Measurements from ENCODE around the gene RAPGEF4.

Gene RAPGEF4

DNA sequence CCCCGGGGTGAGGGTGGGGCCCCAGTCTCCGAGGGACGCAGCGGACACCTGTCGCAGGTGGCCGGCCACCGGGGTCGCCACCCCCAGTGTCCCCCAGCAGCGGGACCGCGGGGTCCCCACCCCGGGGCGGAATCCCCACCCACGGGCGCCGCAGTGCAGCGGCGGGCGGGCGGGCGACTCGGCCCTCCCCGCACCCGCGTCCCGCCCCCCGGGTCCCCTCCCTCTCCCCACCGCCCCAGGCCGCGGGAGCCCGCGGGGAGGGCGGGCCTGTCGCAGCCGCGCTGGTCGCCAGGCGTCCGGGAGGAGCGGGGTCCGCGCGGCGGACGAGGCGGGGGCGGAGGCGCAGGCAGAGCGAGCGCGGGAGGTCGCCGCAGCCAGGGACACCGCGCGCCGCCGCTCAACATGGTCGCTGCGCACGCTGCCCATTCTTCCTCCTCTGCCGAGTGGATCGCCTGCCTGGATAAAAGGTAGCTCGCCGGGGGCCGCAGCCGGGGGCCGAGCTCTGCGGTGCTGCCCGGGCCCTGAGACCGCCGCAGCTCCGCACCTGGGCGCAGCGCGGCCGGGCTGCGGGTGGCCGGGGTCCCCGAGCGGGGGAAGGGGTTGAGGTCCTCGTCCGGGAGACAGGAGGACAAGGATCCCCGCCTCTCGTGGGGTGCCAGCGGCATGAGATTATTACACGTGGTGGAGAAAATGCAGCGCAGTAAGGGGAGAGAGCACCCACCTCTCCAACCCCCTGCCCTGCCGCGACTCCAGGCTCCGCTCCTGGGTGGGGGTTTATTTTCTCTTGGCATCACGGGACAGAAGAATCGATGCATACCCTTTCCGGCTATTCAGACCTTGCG, at the start of gene RAPGEF4:
RAPGEF4 (plus strand) TSS at position 264 of the 842 bp plus-strand sequence; CDS start at position 403, 139 bp downstream.
- DNase-seq (ENCODE audit: low spot score): no peak

GRCh38 chr2:172693037-172693436, 42.6 kb upstream of the RAPGEF4 start:
- DNase-seq (ENCODE audit: low spot score): no peak

GRCh38 chr2:172693529-172694455, 41.9 kb upstream of the RAPGEF4 start:
- no peak for DNase-seq (ENCODE audit: low spot score)

GRCh38 chr2:172697296-172697695, 38.3 kb upstream of the RAPGEF4 start:
- DNase-seq (ENCODE audit: low spot score): no peak

- DNase-seq (ENCODE audit: low spot score): no peak
Observed at GRCh38 chr2:172698041-172698863, 37.4 kb upstream of the RAPGEF4 start.

- DNase-seq (ENCODE audit: low spot score): no peak
Observed at GRCh38 chr2:172701250-172701649, 34.4 kb upstream of the RAPGEF4 start.

- DNase-seq (ENCODE audit: low spot score): no peak
Observed at GRCh38 chr2:172702451-172702850, 33.2 kb upstream of the RAPGEF4 start.

DNA sequence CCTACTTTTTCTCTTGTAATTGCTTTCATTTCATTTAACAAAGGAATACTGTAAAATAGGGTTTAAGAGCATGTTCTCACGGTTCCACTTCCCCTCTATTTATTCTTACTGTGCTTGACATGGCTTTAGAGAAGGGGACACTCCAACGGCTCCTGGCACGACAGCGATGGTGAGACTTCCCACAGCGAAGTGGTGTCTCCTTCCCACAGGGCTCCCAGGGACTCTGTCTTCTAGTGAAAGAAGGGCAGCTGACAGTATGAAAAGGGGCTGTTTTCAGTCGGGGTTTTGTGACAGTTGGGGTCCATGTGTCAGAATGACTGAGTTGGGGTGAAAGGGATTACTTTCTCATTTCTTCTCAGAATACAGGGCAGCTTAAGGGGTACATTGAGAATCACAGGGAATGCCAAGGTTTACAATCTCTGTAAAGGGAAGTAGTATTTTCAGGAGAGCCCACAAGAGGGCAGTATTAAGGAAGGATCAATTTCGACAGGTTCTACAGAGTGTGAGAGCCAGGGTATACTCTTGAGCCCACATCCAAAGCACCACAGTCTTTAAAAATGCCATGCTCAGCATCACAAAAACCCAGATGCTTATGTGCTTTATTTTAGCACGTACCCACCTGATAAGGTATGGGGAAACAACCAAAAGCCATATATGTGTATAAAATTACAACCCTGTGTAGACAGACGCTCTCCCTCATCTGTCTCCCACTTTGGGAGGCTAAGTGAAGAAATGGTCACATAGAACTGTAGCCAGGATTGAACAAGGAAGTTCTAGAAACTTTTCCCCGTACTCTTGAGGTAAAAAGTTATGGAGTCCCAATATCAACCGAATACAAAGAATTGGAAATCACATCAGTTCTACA, 31.3 kb upstream of the RAPGEF4 start:
- no peak for DNase-seq (ENCODE audit: low spot score)

- DNase-seq (ENCODE audit: low spot score): no peak
Observed at GRCh38 chr2:172705352-172705751, 30.3 kb upstream of the RAPGEF4 start.

- no peak for DNase-seq (ENCODE audit: low spot score)
Observed at GRCh38 chr2:172708247-172708646, 27.4 kb upstream of the RAPGEF4 start.

- DNase-seq (ENCODE audit: low spot score): no peak
Observed at GRCh38 chr2:172709566-172710291, 25.9 kb upstream of the RAPGEF4 start.

DNA sequence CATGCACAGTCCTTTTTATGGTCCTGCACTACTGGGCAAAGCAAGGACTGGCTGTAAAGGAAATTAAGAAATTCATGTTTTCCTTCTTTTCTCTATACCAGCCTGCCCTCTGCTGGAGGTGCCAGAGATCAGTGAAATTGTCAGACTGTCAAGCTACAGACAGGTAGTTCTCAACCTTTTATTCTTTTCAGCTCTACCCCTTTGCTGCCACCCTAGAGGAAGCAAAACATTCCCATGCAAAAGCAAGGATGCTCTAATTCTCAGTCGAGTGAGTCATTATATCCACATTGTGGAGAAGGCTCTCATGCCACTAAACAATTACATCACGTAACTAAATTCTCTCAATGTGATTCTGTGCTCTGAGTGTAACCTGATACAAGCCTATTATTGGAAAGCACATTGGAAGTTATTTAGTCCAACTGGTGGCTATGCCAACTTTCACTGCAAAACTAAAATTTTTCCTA, 25.0 kb upstream of the RAPGEF4 start:
- no peak for DNase-seq (ENCODE audit: low spot score)

- no peak for DNase-seq (ENCODE audit: low spot score)
Observed at GRCh38 chr2:172711110-172711509, 24.5 kb upstream of the RAPGEF4 start.

DNA sequence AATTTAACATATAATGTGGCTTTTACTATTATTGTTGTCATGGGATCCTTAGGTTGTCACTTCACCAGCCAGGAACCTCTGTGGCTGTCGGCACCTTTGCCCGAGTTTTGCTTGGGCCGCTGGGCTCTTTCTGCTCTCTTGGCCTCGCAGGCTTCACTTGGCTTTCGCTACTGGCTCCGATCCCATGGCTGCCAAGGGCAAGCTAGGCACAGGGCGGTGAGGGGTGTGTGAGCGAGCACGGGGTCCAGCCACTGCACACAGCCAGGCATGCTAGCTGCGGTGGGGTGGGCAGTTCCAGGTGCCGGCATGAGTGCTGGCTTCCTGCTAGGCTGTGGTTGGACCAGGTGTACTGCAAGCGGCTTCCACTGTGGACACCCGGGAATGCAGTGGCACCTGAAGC, 23.4 kb upstream of the RAPGEF4 start:
- no peak for DNase-seq (ENCODE audit: low spot score)

GRCh38 chr2:172713365-172713875, 22.2 kb upstream of the RAPGEF4 start:
- no peak for DNase-seq (ENCODE audit: low spot score)

GRCh38 chr2:172722481-172722880, 13.2 kb upstream of the RAPGEF4 start:
- DNase-seq (ENCODE audit: low spot score): no peak

DNA sequence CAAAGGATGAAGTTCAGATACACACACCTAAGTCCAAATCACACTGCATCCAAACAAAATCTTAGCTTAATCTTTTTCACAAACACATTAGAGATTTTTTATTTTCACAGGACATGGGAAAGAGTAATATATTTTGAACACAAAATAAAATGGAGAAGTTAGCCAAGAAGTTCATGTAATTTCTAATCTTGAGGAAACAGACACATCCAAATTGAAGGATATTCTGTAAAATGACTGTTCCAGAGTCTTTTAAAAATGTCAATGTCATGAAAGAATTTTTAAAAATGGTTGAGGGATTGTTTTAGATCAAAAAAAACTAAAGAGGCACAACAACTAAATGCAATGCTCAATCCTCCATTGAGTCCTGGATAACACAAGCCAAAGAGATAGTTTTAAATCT, 12.4 kb upstream of the RAPGEF4 start:
- no peak for DNase-seq (ENCODE audit: low spot score)

- no peak for DNase-seq (ENCODE audit: low spot score)
Observed at GRCh38 chr2:172724724-172725123, 10.9 kb upstream of the RAPGEF4 start.

- DNase-seq (ENCODE audit: low spot score): no peak
Observed at GRCh38 chr2:172725284-172725683, 10.4 kb upstream of the RAPGEF4 start.

DNA sequence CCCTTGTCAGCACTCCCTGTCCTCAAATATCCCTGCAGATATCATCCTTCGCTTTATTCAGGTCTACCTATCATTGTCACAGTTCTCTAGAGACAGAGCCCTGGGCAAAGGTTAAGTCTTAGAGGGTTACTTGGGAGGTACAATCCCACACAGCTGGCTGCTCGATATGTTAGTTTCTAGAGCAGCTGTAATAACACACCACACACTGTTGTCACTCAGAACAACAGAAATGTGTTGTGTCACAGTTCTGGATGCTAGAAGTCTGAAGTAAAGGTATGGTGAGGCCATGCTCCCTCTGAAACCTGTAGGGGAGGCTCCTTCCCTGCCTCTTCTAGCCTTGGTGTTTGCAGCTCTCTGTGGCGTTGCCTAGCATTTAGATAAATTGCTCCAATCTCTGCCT, 9.9 kb upstream of the RAPGEF4 start:
- DNase-seq (ENCODE audit: low spot score): no peak

Data from left forelimb (tissue), 1 donor.